ENCODE measurements around the gene TIRAP. TPM values are rescaled to one million over a fixed set of nuclear protein-coding genes. Genes with fewer than 3 reads are reported as not detected.
A peak's percentile ranks its signal among the peaks of the same experiment; 100 is the strongest.
"Not testable (repeated sequence)": the region's sequence is repeated elsewhere in the genome, so short reads cannot be mapped to it uniquely, and the experiment has no call there.

TIRAP gene
- total RNA-seq, result 10 to 100 TPM; 11.3 to 23.4 (median 21.9) TPM
- total RNA-seq (2013), result 12.5 TPM
- total RNA-seq, result 1.6 to 28.6 (median 12.4) reads per million in 29 experiments

DNA sequence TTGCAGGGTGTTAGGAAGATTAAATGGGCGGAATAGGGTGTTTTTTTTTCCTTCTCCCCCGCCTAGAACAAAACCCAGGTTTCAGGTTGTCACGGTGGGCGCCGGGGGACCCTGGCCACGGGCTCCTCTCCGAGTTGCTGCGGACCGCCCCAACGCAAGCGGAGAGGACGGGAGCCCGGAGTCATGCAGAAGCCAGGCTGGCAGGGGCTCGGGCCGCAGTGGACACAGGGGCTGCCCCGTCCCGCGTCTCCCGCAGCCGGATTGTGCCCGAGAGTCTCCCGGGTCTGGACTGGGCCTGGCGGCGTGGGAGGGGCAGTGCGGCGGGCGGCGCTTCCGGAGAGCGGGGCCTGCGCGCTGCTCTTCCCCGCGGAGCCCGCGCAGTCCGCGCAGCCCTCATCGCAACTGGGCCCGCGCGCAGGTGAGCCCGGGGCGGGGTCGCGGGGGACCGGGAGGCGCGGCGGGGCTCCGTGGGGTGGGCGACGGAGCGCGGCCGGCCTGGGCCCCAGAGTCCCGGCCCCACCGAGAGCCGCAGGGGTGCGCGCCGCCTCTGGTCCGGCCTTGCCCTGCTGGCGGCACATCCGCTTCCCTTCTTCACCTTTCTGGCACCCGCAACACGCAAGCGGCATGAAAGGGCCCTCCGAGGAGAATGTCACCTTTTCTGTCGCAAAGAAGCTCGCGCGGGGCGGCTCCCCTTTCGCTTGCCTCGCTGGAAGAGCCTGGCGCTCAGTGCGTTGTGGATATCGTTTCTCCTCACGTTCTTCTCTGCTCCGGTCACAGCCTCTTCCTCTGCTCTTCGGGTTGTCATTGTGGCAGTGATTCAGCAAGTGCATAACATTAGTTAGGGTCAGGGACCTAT is at the start of gene TIRAP:
Gene TIRAP (plus strand): TSS at position 358 of the 856 bp plus-strand sequence. CDS start 7,802 bp downstream, outside the sequence.
- CTCF ChIA-PET, result interaction anchor here (0.6 to 1.0 kb wide), 3 partner anchors 21 to 1521 kb away, joined by 3 to 8 read pairs (median 3); partner anchors contain the start of genes DCPS (in 1 of the 2) and ESAM (in 1 of the 2)
- no peaks in the 10 kb centered on the region for H3K9me3 ChIP-seq
- peak within 1 kb of the TSS; percentile 64 to 85 for H3K4me3 ChIP-seq (ENCODE audit: control insufficient read depth in 1 of 2, extremely low read depth in 1 of 2, low read length in 1 of 2)
- peak within 1 kb of the TSS; percentile 97 to 98 for H3K27ac Mint-ChIP-seq
- peaks cover 0 to 4% of the 10 kb centered on the region in 2 donors for H3K36me3 ChIP-seq (ENCODE audit: control insufficient read depth in 2 of 2, extremely low read depth in 1 of 2, insufficient read depth in 1 of 2, low read length in 1 of 2)
- H3K27ac ChIP-seq (ENCODE audit: low read length), result peak within 1 kb of the TSS; percentile 77
- peaks cover 11 to 52% of the 10 kb centered on the region in 2 experiments for H3K4me1 ChIP-seq (ENCODE audit: control insufficient read depth in 1 of 2, extremely low read depth in 1 of 2, insufficient read depth in 2 of 2, low read length in 2 of 2)
- no peaks in the 10 kb centered on the region for H3K9me3 Mint-ChIP-seq
- ATAC-seq (replicated peaks in 1 of 4) (peak; percentile 73 to 80 (median 76)), DNase-seq (peak; percentile 39 to 78 (median 62))
- WGBS (ENCODE audit: insufficient coverage), result under 1% methylated on average over 76 of the region's 82 CpGs
- POLR2A ChIA-PET, result interaction anchor here (0.5 to 1.2 kb wide), 6 partner anchors 10 to 686 kb away, joined by 3 to 13 read pairs (median 4); partner anchors contain the start of genes FOXRED1 (in 1 of the 2) and SRPRA (in 1 of the 2)
- H3K36me3 Mint-ChIP-seq, result peaks cover 3% of the 10 kb centered on the region
- no peaks in the 10 kb centered on the region for H3K27me3 ChIP-seq (replicated peaks in 1 of 2; ENCODE audit: control insufficient read depth in 2 of 2, extremely low read depth in 1 of 2, insufficient read depth in 2 of 2, low read length in 1 of 2)
- no peaks in the 10 kb centered on the region for H3K27me3 Mint-ChIP-seq
- peaks cover 47 to 59% (median 49%) of the 10 kb centered on the region in 3 donors for H3K4me1 Mint-ChIP-seq
- peak within 1 kb of the TSS; percentile 86 to 95 (median 90) for H3K4me3 Mint-ChIP-seq

DNA sequence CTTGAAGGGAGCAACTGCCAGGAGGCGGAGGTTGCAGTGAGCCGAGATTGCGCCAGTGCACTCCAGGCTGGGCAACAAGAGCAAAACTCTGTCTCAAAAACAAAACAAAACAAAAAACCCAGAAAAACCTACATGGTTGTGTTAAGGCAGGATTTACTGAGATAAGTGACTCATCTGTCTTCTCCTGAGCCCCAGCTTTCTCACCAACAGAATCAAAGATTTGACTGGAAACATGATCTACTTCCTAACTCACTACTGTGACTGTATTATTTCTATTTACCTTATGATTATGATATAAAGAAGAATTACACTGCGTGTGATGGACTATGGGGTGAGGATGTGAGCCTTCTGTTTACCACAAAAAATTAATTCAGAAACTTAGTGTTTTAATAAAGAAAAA is 49.5 kb upstream of the TIRAP start:
- H3K4me1 Mint-ChIP-seq, result no peaks in the 10 kb centered on the region
- Histone ChIP-seq H3K9me3 (no peaks in the 10 kb centered on the region), H3K36me3 (ENCODE audit: control insufficient read depth in 2 of 2, extremely low read depth in 1 of 2, insufficient read depth in 1 of 2, low read length in 1 of 2) (peaks cover 2 to 9% of the 10 kb centered on the region in 2 donors), H3K4me1 (ENCODE audit: control insufficient read depth in 1 of 2, extremely low read depth in 1 of 2, insufficient read depth in 2 of 2, low read length in 2 of 2) (no peaks in the 10 kb centered on the region), H3K4me3 (ENCODE audit: control insufficient read depth in 1 of 2, extremely low read depth in 1 of 2, low read length in 1 of 2) (no peak overlapping the region), H3K27ac (ENCODE audit: low read length) (no peak overlapping the region), H3K27me3 (replicated peaks in 1 of 2; ENCODE audit: control insufficient read depth in 2 of 2, extremely low read depth in 1 of 2, insufficient read depth in 2 of 2, low read length in 1 of 2) (no peaks in the 10 kb centered on the region)
- POLR2A ChIA-PET, result interaction anchor here in 1 of 2 donors (0.6 kb wide), 1 partner anchor 16 kb away, joined by 4 read pairs; no protein-coding TSS in a partner anchor
- H3K9me3 Mint-ChIP-seq, result no peaks in the 10 kb centered on the region
- H3K27ac Mint-ChIP-seq, result no peak overlapping the region
- ATAC-seq (replicated peaks in 1 of 4) (no peak), DNase-seq (no peak)
- no peak overlapping the region for H3K4me3 Mint-ChIP-seq
- no peaks in the 10 kb centered on the region for H3K27me3 Mint-ChIP-seq
- WGBS (ENCODE audit: insufficient coverage), result no CpG with 5 or more reads among the region's 4 CpGs
- CTCF ChIA-PET, result interaction anchor here in 1 of 2 donors (0.6 kb wide), 1 partner anchor 66 kb away, joined by 10 read pairs; no protein-coding TSS in a partner anchor
- H3K36me3 Mint-ChIP-seq, result peaks cover 27% of the 10 kb centered on the region

DNA sequence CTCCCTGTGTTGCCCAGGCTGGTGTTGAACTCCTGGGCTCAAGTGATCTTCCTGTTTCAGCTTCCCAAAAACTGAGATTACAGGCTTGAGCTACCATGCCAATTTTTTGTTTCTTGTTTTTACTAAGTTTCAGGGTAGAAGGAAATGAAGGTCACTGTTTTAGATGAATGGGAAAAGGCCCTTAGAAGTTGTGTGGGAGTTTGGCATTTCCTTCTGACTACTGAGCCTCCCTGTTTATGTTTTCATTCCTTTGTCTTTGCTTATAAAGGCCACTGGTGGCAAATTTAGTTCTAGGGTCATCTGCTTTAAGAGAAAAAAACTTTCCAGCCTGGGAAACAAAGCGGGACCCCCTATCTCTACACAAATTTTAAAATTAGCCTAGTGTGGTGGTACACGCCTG is 36.3 kb upstream of the TIRAP start:
- Mint-ChIP-seq H3K36me3 (peaks cover 25% of the 10 kb centered on the region), H3K4me3 (no peak overlapping the region), H3K4me1 (no peaks in the 10 kb centered on the region), H3K27ac (no peak overlapping the region), H3K27me3 (no peaks in the 10 kb centered on the region), H3K9me3 (no peaks in the 10 kb centered on the region)
- DNase-seq (no peak), ATAC-seq (replicated peaks in 1 of 4) (no peak)
- peaks cover 0 to 4% of the 10 kb centered on the region in 2 donors for H3K36me3 ChIP-seq (ENCODE audit: control insufficient read depth in 2 of 2, extremely low read depth in 1 of 2, insufficient read depth in 1 of 2, low read length in 1 of 2)
- POLR2A ChIA-PET, result no interaction called here
- no peak overlapping the region for H3K4me3 ChIP-seq (ENCODE audit: control insufficient read depth in 1 of 2, extremely low read depth in 1 of 2, low read length in 1 of 2)
- H3K9me3 ChIP-seq, result no peaks in the 10 kb centered on the region
- CTCF ChIA-PET, result interaction anchor here in 1 of 2 donors (0.7 kb wide), 1 partner anchor 41 kb away, joined by 7 read pairs; no protein-coding TSS in a partner anchor
- no peaks in the 10 kb centered on the region for H3K27me3 ChIP-seq (replicated peaks in 1 of 2; ENCODE audit: control insufficient read depth in 2 of 2, extremely low read depth in 1 of 2, insufficient read depth in 2 of 2, low read length in 1 of 2)
- no peaks in the 10 kb centered on the region for H3K4me1 ChIP-seq (ENCODE audit: control insufficient read depth in 1 of 2, extremely low read depth in 1 of 2, insufficient read depth in 2 of 2, low read length in 2 of 2)
- H3K27ac ChIP-seq (ENCODE audit: low read length), result no peak overlapping the region
- WGBS (ENCODE audit: insufficient coverage), result 100% methylated on average over 1 of the region's 2 CpGs

GRCh38 chr11:126253265-126253664 is 29.6 kb upstream of the TIRAP start:
- peaks cover 23% of the 10 kb centered on the region for H3K36me3 Mint-ChIP-seq
- WGBS (ENCODE audit: insufficient coverage), result no CpG with 5 or more reads among the region's 4 CpGs
- H3K27me3 ChIP-seq (replicated peaks in 1 of 2; ENCODE audit: control insufficient read depth in 2 of 2, extremely low read depth in 1 of 2, insufficient read depth in 2 of 2, low read length in 1 of 2), result no peaks in the 10 kb centered on the region
- no peaks in the 10 kb centered on the region for H3K4me1 Mint-ChIP-seq
- H3K9me3 ChIP-seq, result no peaks in the 10 kb centered on the region
- ATAC-seq (replicated peaks in 1 of 4) (no peak), DNase-seq (no peak)
- H3K4me1 ChIP-seq (ENCODE audit: control insufficient read depth in 1 of 2, extremely low read depth in 1 of 2, insufficient read depth in 2 of 2, low read length in 2 of 2), result no peaks in the 10 kb centered on the region
- no peak overlapping the region for H3K27ac ChIP-seq (ENCODE audit: low read length)
- H3K36me3 ChIP-seq (ENCODE audit: control insufficient read depth in 2 of 2, extremely low read depth in 1 of 2, insufficient read depth in 1 of 2, low read length in 1 of 2), result peaks cover 10 to 17% of the 10 kb centered on the region in 2 donors
- H3K27ac Mint-ChIP-seq, result no peak overlapping the region
- no peaks in the 10 kb centered on the region for H3K9me3 Mint-ChIP-seq
- ChIA-PET POLR2A (no interaction called here), CTCF (interaction anchor here in 1 of 2 donors (0.6 kb wide), 1 partner anchor 1776 kb away, joined by 3 read pairs; no protein-coding TSS in a partner anchor)
- H3K4me3 ChIP-seq (ENCODE audit: control insufficient read depth in 1 of 2, extremely low read depth in 1 of 2, low read length in 1 of 2), result no peak overlapping the region
- no peak overlapping the region for H3K4me3 Mint-ChIP-seq
- H3K27me3 Mint-ChIP-seq, result no peaks in the 10 kb centered on the region

- ATAC-seq (replicated peaks in 1 of 4) (no peak), DNase-seq (no peak)
- Histone ChIP-seq H3K27me3 (replicated peaks in 1 of 2; ENCODE audit: control insufficient read depth in 2 of 2, extremely low read depth in 1 of 2, insufficient read depth in 2 of 2, low read length in 1 of 2) (no peaks in the 10 kb centered on the region), H3K4me1 (ENCODE audit: control insufficient read depth in 1 of 2, extremely low read depth in 1 of 2, insufficient read depth in 2 of 2, low read length in 2 of 2) (no peaks in the 10 kb centered on the region), H3K4me3 (ENCODE audit: control insufficient read depth in 1 of 2, extremely low read depth in 1 of 2, low read length in 1 of 2) (no peak overlapping the region), H3K9me3 (no peaks in the 10 kb centered on the region), H3K27ac (ENCODE audit: low read length) (no peak overlapping the region), H3K36me3 (ENCODE audit: control insufficient read depth in 2 of 2, extremely low read depth in 1 of 2, insufficient read depth in 1 of 2, low read length in 1 of 2) (peaks cover 10 to 17% of the 10 kb centered on the region in 2 donors)
- Mint-ChIP-seq H3K27ac (no peak overlapping the region), H3K4me1 (no peaks in the 10 kb centered on the region), H3K27me3 (no peaks in the 10 kb centered on the region), H3K36me3 (peaks cover 20% of the 10 kb centered on the region), H3K9me3 (no peaks in the 10 kb centered on the region), H3K4me3 (no peak overlapping the region)
- POLR2A ChIA-PET, result no interaction called here
- no CpG with 5 or more reads among the region's 1 CpG for WGBS (ENCODE audit: insufficient coverage)
- CTCF ChIA-PET, result no interaction called here
These were observed 28.1 kb upstream of the TIRAP start for GRCh38 chr11:126254819-126255218.

- ATAC-seq (replicated peaks in 1 of 4); H3K27me3 ChIP-seq (replicated peaks in 1 of 2; ENCODE audit: control insufficient read depth in 2 of 2, extremely low read depth in 1 of 2, insufficient read depth in 2 of 2, low read length in 1 of 2); H3K27me3 Mint-ChIP-seq; H3K4me3 Mint-ChIP-seq; H3K4me3 ChIP-seq (ENCODE audit: control insufficient read depth in 1 of 2, extremely low read depth in 1 of 2, low read length in 1 of 2); H3K4me1 Mint-ChIP-seq; DNase-seq; POLR2A ChIA-PET; H3K9me3 ChIP-seq; H3K27ac ChIP-seq (ENCODE audit: low read length); CTCF ChIA-PET; H3K9me3 Mint-ChIP-seq; H3K27ac Mint-ChIP-seq; H3K4me1 ChIP-seq (ENCODE audit: control insufficient read depth in 1 of 2, extremely low read depth in 1 of 2, insufficient read depth in 2 of 2, low read length in 2 of 2): not testable (repeated sequence)
- WGBS (ENCODE audit: insufficient coverage), result 100% methylated on average over 3 of the region's 5 CpGs
- peaks cover 10 to 17% of the 10 kb centered on the region in 2 donors for H3K36me3 ChIP-seq (ENCODE audit: control insufficient read depth in 2 of 2, extremely low read depth in 1 of 2, insufficient read depth in 1 of 2, low read length in 1 of 2)
- H3K36me3 Mint-ChIP-seq, result peaks cover 17% of the 10 kb centered on the region
These were observed 27.4 kb upstream of the TIRAP start for GRCh38 chr11:126255507-126255906.

Data from T-cell (primary cell).